ENCODE results near the gene OOSP3.
"Not testable (repeated sequence)": the region's sequence is repeated elsewhere in the genome, so short reads cannot be mapped to it uniquely, and the experiment has no call there.

Gene OOSP3

GRCh38 chr11:59877784-59878183 lies 798 bp upstream of the OOSP3 start:
- DNase-seq = no peak

- no peak for DNase-seq
These were observed 985 bp downstream of the OOSP3 start for GRCh38 chr11:59879567-59879966.

- DNase-seq = no peak
These were observed 5.0 kb downstream of the OOSP3 start for GRCh38 chr11:59883597-59883996.

- not testable (repeated sequence) for DNase-seq
These were observed 8.6 kb downstream of the OOSP3 start for GRCh38 chr11:59887156-59887555.

- no peak for DNase-seq
These were observed 13.2 kb downstream of the OOSP3 start for GRCh38 chr11:59891781-59892181.

- no peak for DNase-seq
These were observed 16.0 kb downstream of the OOSP3 start for GRCh38 chr11:59894616-59895015.

GRCh38 chr11:59898046-59898445 lies 19.5 kb downstream of the OOSP3 start:
- DNase-seq = no peak

- DNase-seq = no peak
These were observed 20.1 kb downstream of the OOSP3 start for GRCh38 chr11:59898650-59899049.

- no peak for DNase-seq
These were observed 20.9 kb downstream of the OOSP3 start for GRCh38 chr11:59899532-59899931.

GRCh38 chr11:59900366-59901126 lies 22.0 kb downstream of the OOSP3 start:
- no peak for DNase-seq

- DNase-seq = no peak
These were observed 22.7 kb downstream of the OOSP3 start for GRCh38 chr11:59901306-59901705.

GRCh38 chr11:59903569-59903968 lies 25.0 kb downstream of the OOSP3 start:
- not testable (repeated sequence) for DNase-seq

- DNase-seq = no peak
These were observed 39.9 kb downstream of the OOSP3 start for GRCh38 chr11:59918480-59918879.

- DNase-seq = peak; percentile 8
These were observed 40.5 kb downstream of the OOSP3 start for GRCh38 chr11:59918987-59919589.

- no peak for DNase-seq
These were observed 45.2 kb downstream of the OOSP3 start for GRCh38 chr11:59923813-59924212.

- DNase-seq = no peak
These were observed 53.1 kb downstream of the OOSP3 start for GRCh38 chr11:59931688-59932087.

GRCh38 chr11:59938132-59938531 lies 59.5 kb downstream of the OOSP3 start, which contains the start of gene OOSP1:
Gene OOSP1 (plus strand): TSS chr11:59938432. CDS start chr11:59938455, 23 bp downstream.
- DNase-seq = no peak

GRCh38 chr11:59938718-59939117 lies 60.1 kb downstream of the OOSP3 start:
- DNase-seq = no peak

GRCh38 chr11:59939482-59939881 lies 60.9 kb downstream of the OOSP3 start:
- DNase-seq = no peak

GRCh38 chr11:59941091-59941490 lies 62.5 kb downstream of the OOSP3 start:
- DNase-seq = no peak

- DNase-seq = no peak
These were observed 65.6 kb downstream of the OOSP3 start for GRCh38 chr11:59943997-59944714.

- DNase-seq = no peak
These were observed 66.1 kb downstream of the OOSP3 start for GRCh38 chr11:59944720-59945119.
